Activated T-cell treated with anti-CD3 and anti-CD28 coated beads for 1 hour (primary cell): ENCODE results near the gene KLHL18.
"Not testable (repeated sequence)": the region's sequence is repeated elsewhere in the genome, so short reads cannot be mapped to it uniquely, and the experiment has no call there.

ENCODE experiments used
- DNase-seq: peaks from one replicate; pipeline ENCODE4 v3.0.0-alpha.2; 2020; ENCODE audit warnings: low read depth

Gene KLHL18

DNA sequence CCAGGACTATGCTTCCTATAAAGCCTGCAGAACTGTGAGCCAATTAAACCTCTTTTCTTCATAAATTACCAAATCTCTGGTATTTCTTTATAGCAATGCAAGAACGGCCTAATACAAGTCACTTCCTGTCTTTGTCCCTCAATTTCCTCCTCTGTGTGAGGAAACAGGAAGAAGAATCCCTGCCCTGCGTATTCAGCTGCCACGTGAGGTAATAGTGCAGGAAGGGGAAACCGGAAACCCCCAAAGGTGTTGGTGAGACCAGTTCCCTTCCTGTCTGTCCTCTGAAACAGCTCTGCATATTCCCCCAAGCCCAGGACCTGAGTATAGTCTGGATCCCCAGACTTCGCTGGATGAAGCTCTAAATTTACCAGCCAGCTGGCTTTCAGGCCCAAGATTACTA lies 80.0 kb downstream of the KLHL18 start:
- DNase-seq = no peak

- no peak for DNase-seq
Observed at GRCh38 chr3:47365213-47366153, 82.7 kb downstream of the KLHL18 start.

GRCh38 chr3:47366833-47367232 lies 84.1 kb downstream of the KLHL18 start:
- no peak for DNase-seq

DNA sequence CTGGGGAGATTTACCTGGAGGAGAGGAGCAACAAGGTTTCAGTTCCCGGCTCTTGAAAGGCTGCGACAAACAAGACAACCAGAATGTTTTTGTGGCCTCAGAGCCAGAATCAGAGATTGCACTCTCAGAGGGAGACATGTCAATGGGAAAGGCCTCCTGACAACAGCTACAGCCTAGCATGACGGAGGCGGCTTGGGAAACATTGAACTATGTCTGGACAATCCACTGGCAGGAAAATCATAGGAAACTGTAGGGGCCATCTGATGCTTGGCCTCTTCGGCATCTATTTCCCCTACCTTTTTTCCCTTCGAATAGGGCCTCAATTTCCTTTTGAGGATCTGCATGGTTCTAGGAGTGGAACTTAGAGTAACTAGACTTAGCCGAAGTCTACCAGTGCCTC lies 84.9 kb downstream of the KLHL18 start:
- DNase-seq = no peak

GRCh38 chr3:47370020-47370419 lies 87.3 kb downstream of the KLHL18 start:
- not testable (repeated sequence) for DNase-seq

GRCh38 chr3:47370887-47371697 lies 88.3 kb downstream of the KLHL18 start:
- DNase-seq = peak; percentile 14

DNA sequence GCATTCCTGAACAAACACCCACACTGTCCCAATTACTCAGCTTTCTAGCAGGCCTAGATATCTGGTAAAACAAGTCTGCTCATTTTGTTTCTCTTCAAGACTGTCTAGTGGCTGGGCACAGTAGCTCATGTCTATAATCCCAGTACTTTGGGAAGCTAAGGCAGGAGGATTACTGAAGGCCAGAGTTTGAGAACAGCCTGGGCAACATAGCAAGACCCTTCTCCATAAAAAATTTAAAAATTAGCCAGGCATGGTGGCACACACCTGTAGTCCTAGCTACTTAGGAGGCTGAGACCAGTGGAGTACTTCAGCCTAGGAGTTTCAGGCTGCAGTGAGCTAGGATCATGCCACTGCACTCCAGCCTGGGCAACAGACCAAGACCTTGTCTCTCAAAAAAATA lies 91.8 kb downstream of the KLHL18 start:
- no peak for DNase-seq

- no peak for DNase-seq
Observed at GRCh38 chr3:47376393-47376792, 93.6 kb downstream of the KLHL18 start.

- no peak for DNase-seq
Observed at GRCh38 chr3:47377186-47377585, 94.4 kb downstream of the KLHL18 start.

GRCh38 chr3:47378869-47379268 lies 96.1 kb downstream of the KLHL18 start:
- no peak for DNase-seq

- no peak for DNase-seq
Observed at GRCh38 chr3:47379411-47379899, 96.7 kb downstream of the KLHL18 start.

DNA sequence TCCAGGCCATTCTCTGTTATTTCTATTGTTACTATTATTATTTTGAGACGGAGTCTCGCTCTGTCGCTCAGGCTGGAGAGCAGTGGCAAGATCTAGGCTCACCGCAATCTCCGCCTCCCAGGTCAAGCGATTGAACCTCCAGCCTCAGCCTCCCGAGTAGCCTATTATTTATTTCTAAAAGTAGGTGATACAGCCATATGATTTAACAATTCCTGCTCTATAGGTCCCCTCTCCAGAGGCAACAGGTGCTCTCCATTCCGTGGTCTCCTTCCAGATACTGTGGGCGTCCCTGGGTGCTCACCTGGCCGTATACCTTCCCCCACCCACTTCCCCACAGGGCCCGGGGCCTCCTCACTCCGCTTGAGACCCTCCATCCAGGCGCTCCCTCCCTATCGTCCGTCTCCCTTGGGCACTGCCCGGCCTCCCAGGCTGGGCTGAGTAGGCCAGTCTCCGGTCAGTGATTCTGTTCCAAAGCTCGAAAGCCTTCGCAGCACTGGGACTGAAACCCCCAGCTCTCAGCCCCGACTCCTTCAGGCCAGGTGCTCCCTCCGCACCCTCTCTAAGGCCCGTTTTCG lies 97.4 kb downstream of the KLHL18 start:
- no peak for DNase-seq

- peak; percentile 98 for DNase-seq
Observed at GRCh38 chr3:47380601-47381316, 98.0 kb downstream of the KLHL18 start, which contains the start of gene PTPN23. Gene PTPN23, plus strand, starts transcription at chr3:47381021. Its CDS starts 76 bp downstream, at chr3:47381097.

DNA sequence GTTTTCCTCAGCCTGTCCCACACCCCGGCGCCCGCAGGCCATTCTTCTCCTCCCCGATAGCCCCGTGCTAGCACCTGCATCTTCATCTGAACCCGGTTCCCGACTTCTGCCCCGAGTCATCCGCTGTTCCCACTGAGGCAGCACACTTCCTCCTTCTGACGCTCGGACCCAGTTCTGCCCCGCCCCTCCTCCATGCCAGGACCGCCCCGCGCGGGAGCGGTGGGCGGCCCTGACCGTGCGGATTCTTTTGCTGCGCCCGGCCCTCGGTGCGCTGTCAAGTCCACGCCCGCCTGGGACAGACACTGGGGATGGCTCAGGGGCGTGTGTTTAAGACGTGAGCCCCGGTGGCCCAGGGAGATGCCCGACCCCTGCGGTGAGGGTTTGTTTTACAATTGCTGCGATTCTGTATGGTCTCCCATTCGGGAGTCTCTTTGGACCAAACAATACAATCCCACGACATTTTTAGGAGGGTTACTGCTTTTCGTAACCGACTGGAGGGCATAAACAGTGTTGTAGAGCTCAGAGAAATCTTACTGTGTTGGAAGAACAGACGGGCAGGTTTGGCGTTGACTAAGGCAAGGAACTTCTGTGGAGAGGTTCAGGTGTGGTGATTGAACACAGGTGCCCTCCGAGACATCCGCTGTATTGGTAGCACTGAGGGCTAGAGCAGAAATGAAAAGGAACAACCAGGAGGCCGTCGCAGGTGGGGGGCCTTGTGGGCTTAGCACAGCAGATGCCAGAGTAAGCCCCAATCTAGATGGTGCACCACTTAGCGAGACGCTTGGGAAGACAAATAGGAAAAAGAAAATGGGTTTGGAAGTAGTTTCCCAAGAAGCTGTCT lies 98.8 kb downstream of the KLHL18 start:
- DNase-seq = peak; percentile 47

DNA sequence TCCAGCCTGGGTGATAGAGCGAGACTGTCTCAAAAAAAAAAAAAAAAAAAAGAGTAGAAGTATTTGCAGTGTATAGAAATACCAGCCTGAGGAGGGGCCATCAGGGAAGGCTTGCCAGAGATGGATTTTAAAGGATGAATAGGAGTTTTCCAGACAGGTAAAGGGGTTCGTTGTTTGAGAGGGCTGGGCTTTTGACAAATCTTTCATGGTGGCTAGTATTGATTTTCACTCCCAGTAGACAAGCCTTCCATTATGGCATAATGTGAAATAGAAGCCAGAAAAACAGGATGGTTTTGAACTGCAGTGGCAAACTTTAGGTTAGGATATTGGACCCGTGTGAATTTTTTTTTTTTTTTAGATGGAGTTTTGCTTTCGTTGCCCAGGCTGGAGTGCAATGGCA lies 101.7 kb downstream of the KLHL18 start:
- no peak for DNase-seq

- no peak for DNase-seq
Observed at GRCh38 chr3:47385007-47385406, 102.3 kb downstream of the KLHL18 start.

- DNase-seq = no peak
Observed at GRCh38 chr3:47385796-47386195, 103.1 kb downstream of the KLHL18 start.

- no peak for DNase-seq
Observed at GRCh38 chr3:47392933-47393332, 110.2 kb downstream of the KLHL18 start.

DNA sequence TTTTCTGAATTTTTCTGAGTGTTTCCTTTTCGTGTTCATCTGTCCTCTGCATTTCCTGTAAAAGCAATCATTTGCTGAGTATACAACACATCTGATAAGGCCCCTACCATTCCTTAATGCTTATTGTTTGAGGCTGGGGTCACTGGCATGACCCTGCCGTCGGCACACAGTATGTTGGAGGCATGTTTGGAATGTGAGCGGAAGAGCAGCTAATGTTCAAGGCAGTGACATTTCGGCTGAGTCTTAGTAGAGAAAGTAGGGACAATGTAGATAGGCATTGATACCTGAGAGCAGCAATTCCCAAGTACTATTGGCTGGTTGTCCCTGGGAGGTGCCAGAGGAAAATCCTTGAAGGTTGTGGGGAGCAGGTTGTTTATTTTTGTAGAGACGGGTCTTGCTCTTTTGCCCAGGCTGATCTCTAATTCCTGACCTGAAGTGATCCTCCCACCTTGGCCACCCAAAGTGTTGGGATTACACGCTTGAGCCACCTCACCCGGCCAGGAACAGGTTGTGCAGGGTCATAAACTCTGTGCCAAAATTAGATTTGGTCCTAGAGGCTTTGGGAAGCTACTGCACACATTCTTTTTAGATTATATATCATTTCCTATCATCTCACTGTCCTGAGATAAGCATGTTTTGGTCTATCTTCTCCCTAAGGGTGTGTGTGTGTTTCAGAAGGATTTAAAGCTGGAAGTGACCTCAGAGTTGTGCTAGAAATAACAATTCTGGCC lies 111.6 kb downstream of the KLHL18 start:
- no peak for DNase-seq

DNA sequence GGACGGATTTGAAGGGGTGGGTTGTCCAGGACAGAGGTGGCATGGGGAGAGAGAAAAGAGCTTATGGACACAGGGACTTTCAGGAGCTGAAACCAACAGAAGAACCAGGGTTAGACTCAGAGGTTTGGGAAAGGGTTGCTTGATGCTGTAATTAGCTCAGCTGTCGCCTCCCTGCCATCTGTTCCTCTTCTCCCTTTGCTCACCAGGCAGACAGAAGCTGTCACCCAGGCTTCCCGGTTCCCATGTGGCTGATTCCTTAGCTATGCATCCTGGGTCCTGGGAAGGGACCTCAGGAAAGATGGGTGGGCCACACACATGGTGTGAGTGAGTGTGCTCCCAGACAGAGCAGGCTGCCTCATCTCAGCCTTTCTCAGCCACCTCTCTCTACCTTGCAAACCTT lies 112.1 kb downstream of the KLHL18 start:
- no peak for DNase-seq
